ENCODE measurements around the gene SOX6.

DNA sequence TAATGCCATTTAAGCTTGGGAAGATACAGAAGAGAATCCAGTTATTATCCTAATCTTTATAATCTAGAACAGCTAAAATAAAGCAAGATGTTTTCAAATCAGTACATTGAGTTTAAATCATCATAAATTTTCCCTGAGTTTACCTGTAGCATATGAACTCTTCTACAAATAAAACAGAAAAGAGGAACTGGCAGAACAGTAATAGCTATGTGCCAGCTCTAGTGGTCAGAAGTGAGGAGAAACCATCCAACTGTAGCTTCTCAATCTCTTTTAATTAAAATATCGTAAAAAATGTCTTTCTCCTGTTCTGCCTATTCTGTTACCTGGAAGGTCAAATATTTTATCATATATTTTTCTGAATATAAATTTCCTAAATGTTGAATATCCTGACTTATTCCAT lies 266.9 kb downstream of the SOX6 start:
- TF ChIP-seq, protein P1, sequence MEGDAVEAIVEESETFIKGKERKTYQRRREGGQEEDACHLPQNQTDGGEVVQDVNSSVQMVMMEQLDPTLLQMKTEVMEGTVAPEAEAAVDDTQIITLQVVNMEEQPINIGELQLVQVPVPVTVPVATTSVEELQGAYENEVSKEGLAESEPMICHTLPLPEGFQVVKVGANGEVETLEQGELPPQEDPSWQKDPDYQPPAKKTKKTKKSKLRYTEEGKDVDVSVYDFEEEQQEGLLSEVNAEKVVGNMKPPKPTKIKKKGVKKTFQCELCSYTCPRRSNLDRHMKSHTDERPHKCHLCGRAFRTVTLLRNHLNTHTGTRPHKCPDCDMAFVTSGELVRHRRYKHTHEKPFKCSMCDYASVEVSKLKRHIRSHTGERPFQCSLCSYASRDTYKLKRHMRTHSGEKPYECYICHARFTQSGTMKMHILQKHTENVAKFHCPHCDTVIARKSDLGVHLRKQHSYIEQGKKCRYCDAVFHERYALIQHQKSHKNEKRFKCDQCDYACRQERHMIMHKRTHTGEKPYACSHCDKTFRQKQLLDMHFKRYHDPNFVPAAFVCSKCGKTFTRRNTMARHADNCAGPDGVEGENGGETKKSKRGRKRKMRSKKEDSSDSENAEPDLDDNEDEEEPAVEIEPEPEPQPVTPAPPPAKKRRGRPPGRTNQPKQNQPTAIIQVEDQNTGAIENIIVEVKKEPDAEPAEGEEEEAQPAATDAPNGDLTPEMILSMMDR (IDR thresholded peaks at IDR 0.05) = no peak
- TF ChIP-seq EP300 (IDR thresholded peaks at IDR 0.05; ENCODE audit: low read depth) = no peak
